OCI-LY3 (cell line): ENCODE measurements around the gene TTYH2.

Source experiments
- H2AFZ ChIP-seq: fragments of 200-600, 300-600 bp; shearing (Covaris generic); 2 replicates; pipeline ENCODE4 v1.6.0; 2014; ENCODE audit warnings: antibody characterized with exemption, low read depth, low read length
- H3K27ac ChIP-seq: fragments of 200-600, 300-600 bp; sonication (generic); 2 replicates; pipeline ENCODE4 v1.5.1; 2014; ENCODE audit warnings: mild to moderate bottlenecking, low read length, moderate library complexity, mixed read lengths
- H3K27me3 ChIP-seq: fragments of 200-600, 300-600 bp; sonication (generic); 2 replicates; pipeline ENCODE4 v1.6.1; 2014; ENCODE audit warnings: low read depth, low read length, mixed read lengths
- H3K36me3 ChIP-seq: fragments of 200-600, 300-600 bp; sonication (generic); replicated peaks from 2 replicates; pipeline ENCODE3; 2014; ENCODE audit warnings: low read depth, low read length, mixed read lengths
- H3K4me1 ChIP-seq: fragments of 300-600, 200-600 bp; sonication (generic); 2 replicates; pipeline ENCODE4 v1.6.1; 2014; ENCODE audit warnings: low read length, mixed read lengths
- H3K4me2 ChIP-seq: fragments of 200-600, 300-600 bp; sonication (generic); 2 replicates; pipeline ENCODE4 v1.6.1; 2014; ENCODE audit warnings: low read length, mixed read lengths
- H3K4me3 ChIP-seq: fragments of 300-600, 200-600 bp; sonication (generic); 2 replicates; pipeline ENCODE4 v1.5.1; 2014; ENCODE audit warnings: antibody characterized with exemption, mild to moderate bottlenecking, low read length, moderate library complexity
- H3K79me2 ChIP-seq: fragments of 300-600, 200-600 bp; shearing (Covaris generic); 2 replicates; pipeline ENCODE4 v1.6.1; 2014; ENCODE audit warnings: mild to moderate bottlenecking, low read length, mixed read lengths
- H3K9ac ChIP-seq: fragments of 300-600, 200-600 bp; shearing (Covaris generic); 2 replicates; pipeline ENCODE4 v1.6.0; 2014; ENCODE audit warnings: mild to moderate bottlenecking, low read length, moderate library complexity
- H3K9me3 ChIP-seq: fragments of 200-600, 300-600 bp; shearing (Covaris generic); 2 replicates; pipeline ENCODE4 v1.6.1; 2014; ENCODE audit warnings: low read length, mixed read lengths; ENCODE audit not compliant: insufficient read depth
- H4K20me1 ChIP-seq: fragments of 200-600, 300-600 bp; sonication (generic); 2 replicates; pipeline ENCODE4 v1.6.1; 2016; ENCODE audit warnings: low read length, mixed read lengths; ENCODE audit not compliant: insufficient read depth
- CTCF ChIP-seq: fragments of 200-600, 300-600 bp; sonication (generic); IDR thresholded peaks from 2 replicates; pipeline ENCODE4 v1.5.1; 2014; ENCODE audit warnings: antibody characterized with exemption, low read length, low read depth
- EZH2phosphoT487 ChIP-seq: fragments of 200-600 bp; shearing (Covaris generic); IDR thresholded peaks from 2 replicates; pipeline ENCODE4 v1.6.1; 2018; ENCODE audit warnings: antibody characterized with exemption, mixed run types, low read depth

The TTYH2 gene

GRCh38 chr17:74215342-74215727 is 2.0 kb downstream of the TTYH2 start:
- Histone ChIP-seq H2AFZ (no peak overlapping the region), H3K4me3 (no peak overlapping the region), H3K27me3 (no peaks in the 10 kb centered on the region), H3K79me2 (peaks cover 16% of the 10 kb centered on the region), H3K9me3 (no peaks in the 10 kb centered on the region), H3K4me1 (peaks cover 29% of the 10 kb centered on the region), H3K27ac (no peak overlapping the region), H3K4me2 (no peak overlapping the region), H4K20me1 (peaks cover 13% of the 10 kb centered on the region), H3K9ac (no peak overlapping the region), H3K36me3 (peaks cover 9% of the 10 kb centered on the region)
- TF ChIP-seq CTCF: no peak
- TF ChIP-seq EZH2phosphoT487: no peak

- Histone ChIP-seq H3K4me1 (peaks cover 24% of the 10 kb centered on the region), H3K27ac (no peak overlapping the region), H3K79me2 (peaks cover 16% of the 10 kb centered on the region), H3K9ac (no peak overlapping the region), H3K9me3 (no peaks in the 10 kb centered on the region), H2AFZ (no peak overlapping the region), H3K27me3 (no peaks in the 10 kb centered on the region), H3K4me3 (no peak overlapping the region), H3K36me3 (peaks cover 4% of the 10 kb centered on the region), H3K4me2 (no peak overlapping the region), H4K20me1 (peaks cover 3% of the 10 kb centered on the region)
- no peak for TF ChIP-seq CTCF
- TF ChIP-seq EZH2phosphoT487: no peak
Measured at GRCh38 chr17:74216505-74216904, 3.1 kb downstream of the TTYH2 start.

- Histone ChIP-seq H3K27me3 (no peaks in the 10 kb centered on the region), H3K9ac (no peak overlapping the region), H3K27ac (no peak overlapping the region), H4K20me1 (no peaks in the 10 kb centered on the region; the same call in 1 of the 2 replicates), H2AFZ (no peak overlapping the region), H3K9me3 (no peaks in the 10 kb centered on the region), H3K79me2 (peaks cover 16% of the 10 kb centered on the region), H3K4me2 (no peak overlapping the region), H3K36me3 (peaks cover 4% of the 10 kb centered on the region), H3K4me3 (no peak overlapping the region), H3K4me1 (peaks cover 20% of the 10 kb centered on the region)
- TF ChIP-seq EZH2phosphoT487: no peak
- TF ChIP-seq CTCF: no peak
Measured at GRCh38 chr17:74217037-74217730, 3.8 kb downstream of the TTYH2 start.

GRCh38 chr17:74217888-74218287 is 4.5 kb downstream of the TTYH2 start:
- Histone ChIP-seq H3K9ac (no peak overlapping the region), H3K27ac (no peak overlapping the region), H3K4me1 (peaks cover 13% of the 10 kb centered on the region), H3K4me2 (no peak overlapping the region), H3K36me3 (peaks cover 4% of the 10 kb centered on the region), H4K20me1 (no peaks in the 10 kb centered on the region; the same call in 1 of the 2 replicates), H3K79me2 (peaks cover 16% of the 10 kb centered on the region), H3K9me3 (no peaks in the 10 kb centered on the region), H2AFZ (no peak overlapping the region), H3K27me3 (no peaks in the 10 kb centered on the region), H3K4me3 (no peak overlapping the region)
- TF ChIP-seq CTCF: no peak
- no peak for TF ChIP-seq EZH2phosphoT487
